22Rv1 (cell line): ENCODE measurements around the gene P2RX3.

Experiments
- ZFX ChIP-seq: fragments of 450-650 bp; IDR thresholded peaks from 2 replicates; pipeline ENCODE4 v1.6.1; 2017; ENCODE audit warnings: antibody characterized with exemption, borderline replicate concordance
- TF ChIP-seq, protein P1 (sequence below): fragments of 450-650 bp; IDR thresholded peaks from 2 replicates; pipeline ENCODE4 v1.5.1; 2017; ENCODE audit warnings: mild to moderate bottlenecking

- TF ChIP-seq, protein P1, sequence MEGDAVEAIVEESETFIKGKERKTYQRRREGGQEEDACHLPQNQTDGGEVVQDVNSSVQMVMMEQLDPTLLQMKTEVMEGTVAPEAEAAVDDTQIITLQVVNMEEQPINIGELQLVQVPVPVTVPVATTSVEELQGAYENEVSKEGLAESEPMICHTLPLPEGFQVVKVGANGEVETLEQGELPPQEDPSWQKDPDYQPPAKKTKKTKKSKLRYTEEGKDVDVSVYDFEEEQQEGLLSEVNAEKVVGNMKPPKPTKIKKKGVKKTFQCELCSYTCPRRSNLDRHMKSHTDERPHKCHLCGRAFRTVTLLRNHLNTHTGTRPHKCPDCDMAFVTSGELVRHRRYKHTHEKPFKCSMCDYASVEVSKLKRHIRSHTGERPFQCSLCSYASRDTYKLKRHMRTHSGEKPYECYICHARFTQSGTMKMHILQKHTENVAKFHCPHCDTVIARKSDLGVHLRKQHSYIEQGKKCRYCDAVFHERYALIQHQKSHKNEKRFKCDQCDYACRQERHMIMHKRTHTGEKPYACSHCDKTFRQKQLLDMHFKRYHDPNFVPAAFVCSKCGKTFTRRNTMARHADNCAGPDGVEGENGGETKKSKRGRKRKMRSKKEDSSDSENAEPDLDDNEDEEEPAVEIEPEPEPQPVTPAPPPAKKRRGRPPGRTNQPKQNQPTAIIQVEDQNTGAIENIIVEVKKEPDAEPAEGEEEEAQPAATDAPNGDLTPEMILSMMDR: no peak
- no peak for TF ChIP-seq ZFX
Observed at GRCh38 chr11:57353036-57353435, 14.9 kb downstream of the P2RX3 start.
